ENCODE results near the gene C14orf93.
A peak's percentile ranks its signal among the peaks of the same experiment; 100 is the strongest.

GRCh38 chr14:23020143-23021128 is 10.5 kb upstream of the C14orf93 start:
- TF ChIP-seq POLR2A (IDR thresholded peaks at IDR 0.05; ENCODE audit: low read length) (no peak), GATA1 (IDR thresholded peaks at IDR 0.05; ENCODE audit: low read depth, low read length) (peak; percentile 48)
